Keratinocyte (primary cell): Measurements from ENCODE around the gene GFY.

Experiments
- EZH2 ChIP-seq: IDR thresholded peaks from one replicate; pipeline ENCODE4 v1.6.1; 2012; ENCODE audit warnings: inconsistent platforms, mild to moderate bottlenecking, low read length, moderate library complexity
- TF ChIP-seq, protein P1 (sequence below), 3 experiments: IDR thresholded peaks in 1 of 3; conservative IDR thresholded peaks in 1 of 3; optimal IDR thresholded peaks in 1 of 3; 2 replicates in 2 of 3; 3 replicates in 1 of 3; pipeline versions ENCODE3 to v1.5.1; 2011; ENCODE audit warnings: low read length in 3 of 3, mild to moderate bottlenecking in 3 of 3, moderate library complexity in 2 of 3, control low read depth in 1 of 3, inconsistent platforms in 1 of 3; ENCODE audit not compliant: insufficient read depth in 2 of 3; ENCODE audit errors: extremely low read depth in 1 of 3

DNA sequence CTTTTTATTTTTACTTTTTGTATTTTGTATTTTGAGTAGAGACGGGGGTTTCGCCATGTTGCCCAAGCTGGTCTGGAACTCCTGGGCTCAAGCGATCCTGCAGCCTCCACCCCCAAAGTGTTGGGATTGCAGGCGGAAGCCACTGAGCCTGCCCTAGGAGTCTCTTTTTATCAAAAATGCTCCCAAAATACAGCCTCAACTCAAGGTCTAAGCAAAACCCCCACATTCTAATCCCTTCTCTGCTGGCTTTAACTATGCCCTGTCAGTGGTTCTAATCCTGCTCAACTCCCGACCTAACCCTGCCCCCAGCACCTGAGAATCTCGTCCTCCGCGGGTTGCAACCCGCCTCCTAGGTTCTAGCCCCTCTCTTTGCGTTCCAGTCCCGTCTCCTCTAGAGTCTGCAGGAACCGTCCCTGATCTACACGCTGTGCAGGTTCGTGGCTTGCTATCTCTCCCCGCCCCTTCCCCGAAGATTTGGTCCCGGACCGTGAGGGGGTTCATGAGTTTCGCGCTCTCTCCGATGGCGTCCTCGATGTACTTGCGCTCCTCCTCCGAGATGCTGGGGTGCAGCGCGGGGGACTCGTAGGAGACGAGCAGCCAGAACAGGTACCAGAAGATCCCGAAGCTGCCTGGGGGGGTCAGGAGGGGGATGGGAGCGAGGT lies 8.2 kb downstream of the GFY start:
- TF ChIP-seq, protein P1, sequence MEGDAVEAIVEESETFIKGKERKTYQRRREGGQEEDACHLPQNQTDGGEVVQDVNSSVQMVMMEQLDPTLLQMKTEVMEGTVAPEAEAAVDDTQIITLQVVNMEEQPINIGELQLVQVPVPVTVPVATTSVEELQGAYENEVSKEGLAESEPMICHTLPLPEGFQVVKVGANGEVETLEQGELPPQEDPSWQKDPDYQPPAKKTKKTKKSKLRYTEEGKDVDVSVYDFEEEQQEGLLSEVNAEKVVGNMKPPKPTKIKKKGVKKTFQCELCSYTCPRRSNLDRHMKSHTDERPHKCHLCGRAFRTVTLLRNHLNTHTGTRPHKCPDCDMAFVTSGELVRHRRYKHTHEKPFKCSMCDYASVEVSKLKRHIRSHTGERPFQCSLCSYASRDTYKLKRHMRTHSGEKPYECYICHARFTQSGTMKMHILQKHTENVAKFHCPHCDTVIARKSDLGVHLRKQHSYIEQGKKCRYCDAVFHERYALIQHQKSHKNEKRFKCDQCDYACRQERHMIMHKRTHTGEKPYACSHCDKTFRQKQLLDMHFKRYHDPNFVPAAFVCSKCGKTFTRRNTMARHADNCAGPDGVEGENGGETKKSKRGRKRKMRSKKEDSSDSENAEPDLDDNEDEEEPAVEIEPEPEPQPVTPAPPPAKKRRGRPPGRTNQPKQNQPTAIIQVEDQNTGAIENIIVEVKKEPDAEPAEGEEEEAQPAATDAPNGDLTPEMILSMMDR (optimal IDR thresholded peaks at IDR 0.05 in 1 of 3, IDR thresholded peaks at IDR 0.05 in 1 of 3, conservative IDR thresholded peaks at IDR 0.05 in 1 of 3; ENCODE audit: extremely low read depth in 1 of 3, insufficient read depth in 2 of 3, low read length in 3 of 3): no peak
- peak; percentile 86 for TF ChIP-seq EZH2
